Peyer's patch (tissue), 4 donors: ENCODE data around the gene ASRGL1.

Experiments used
- CTCF ChIP-seq, 6 experiments: fragments of 450-650 bp in 4 of 6; fragments of 200-600 bp in 2 of 6; sonication (generic) in 1 of 6; IDR thresholded peaks; one replicate each; pipeline ENCODE4 v1.5.1; 2017 to 2019; ENCODE audit warnings: antibody characterized with exemption in 6 of 6, mild to moderate bottlenecking in 3 of 6, moderate library complexity in 1 of 6
- POLR2A ChIP-seq, 2 donors: fragments of 450-650 bp; IDR thresholded peaks; one replicate each; pipeline ENCODE4 v1.5.1; 2017; ENCODE audit warnings: antibody characterized with exemption in 2 of 2, mild to moderate bottlenecking in 2 of 2, moderate library complexity in 2 of 2

DNA sequence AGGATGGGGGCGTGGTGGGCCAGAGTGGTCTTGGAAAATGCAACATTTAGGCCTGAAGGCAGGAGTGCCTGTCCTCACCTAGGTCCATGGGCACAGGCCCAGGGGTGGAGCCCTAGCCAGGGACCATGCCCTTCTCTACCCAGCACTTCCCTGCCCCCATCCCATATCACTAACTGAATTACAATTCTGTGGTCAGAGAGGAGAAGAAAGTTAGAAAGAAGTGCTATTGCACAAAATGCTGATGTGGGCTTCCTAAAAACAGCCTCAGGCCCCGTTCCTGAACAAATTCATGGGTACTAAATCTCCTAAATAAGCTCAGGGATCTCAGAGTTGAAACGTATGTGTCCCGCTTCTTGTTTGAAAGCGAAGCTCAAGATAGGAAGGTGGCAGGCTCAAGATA lies 3.5 kb upstream of the ASRGL1 start:
- TF ChIP-seq POLR2A (IDR thresholded peaks at IDR 0.05): no peak
- TF ChIP-seq CTCF (IDR thresholded peaks at IDR 0.05): no peak
